Loucy (cell line): ENCODE results near the gene DYRK2.

Experiments
- H2AFZ ChIP-seq: fragments of 200-600 bp; sonication (generic); 2 replicates; pipeline ENCODE4 v1.6.0; 2016; ENCODE audit warnings: antibody characterized with exemption, mild to moderate bottlenecking, low read length, moderate library complexity
- H3F3A ChIP-seq: fragments of 200-600 bp; 2 replicates; pipeline ENCODE4 v1.6.0; 2016; ENCODE audit warnings: antibody characterized with exemption, low read depth, mild to moderate bottlenecking
- H3K27me3 ChIP-seq: fragments of 200-600 bp; sonication (generic); 2 replicates; pipeline ENCODE4 v1.6.1; 2014; ENCODE audit warnings: low read length, mild to moderate bottlenecking; ENCODE audit not compliant: insufficient read depth, poor library complexity, severe bottlenecking
- H3K36me3 ChIP-seq: fragments of 200-600 bp; sonication (generic); 2 replicates; pipeline ENCODE4 v1.6.1; 2016; ENCODE audit warnings: low read length; ENCODE audit not compliant: insufficient read depth
- H3K4me1 ChIP-seq: fragments of 200-600 bp; sonication (generic); 2 replicates; pipeline ENCODE4 v1.5.1; 2014; ENCODE audit warnings: low read length, mild to moderate bottlenecking; ENCODE audit not compliant: insufficient read depth, poor library complexity, severe bottlenecking
- H3K4me2 ChIP-seq: fragments of 200-600 bp; sonication (generic); 2 replicates; pipeline ENCODE4 v1.6.0; 2014; ENCODE audit warnings: antibody characterized with exemption, low read length, low read depth, mild to moderate bottlenecking; ENCODE audit not compliant: poor library complexity, severe bottlenecking
- H3K4me3 ChIP-seq: fragments of 200-600 bp; sonication (generic); 2 replicates; pipeline ENCODE4 v1.5.1; 2014; ENCODE audit warnings: low read length, mild to moderate bottlenecking, mixed read lengths; ENCODE audit not compliant: poor library complexity, severe bottlenecking
- H3K79me2 ChIP-seq: fragments of 200-600 bp; sonication (generic); 2 replicates; pipeline ENCODE4 v1.6.1; 2014; ENCODE audit warnings: low read length; ENCODE audit not compliant: insufficient read depth
- H3K9ac ChIP-seq: fragments of 200-600 bp; sonication (generic); 2 replicates; pipeline ENCODE4 v1.6.0; 2014; ENCODE audit warnings: mild to moderate bottlenecking, low read depth, low read length, moderate library complexity; ENCODE audit not compliant: poor library complexity, severe bottlenecking
- H3K9me2 ChIP-seq: fragments of 200-600 bp; sonication (generic); replicated peaks from 2 replicates; pipeline ENCODE4 v1.6.1; 2016; ENCODE audit warnings: low read depth, low read length, mixed read lengths
- H3K9me3 ChIP-seq: fragments of 200-600 bp; sonication (generic); 2 replicates; pipeline ENCODE4 v1.6.1; 2014; ENCODE audit warnings: mild to moderate bottlenecking, antibody characterized with exemption, low read length, low read depth; ENCODE audit not compliant: insufficient read depth
- H4K20me1 ChIP-seq: fragments of 200-600 bp; sonication (generic); 2 replicates; pipeline ENCODE4 v1.6.0; 2014; ENCODE audit warnings: antibody characterized with exemption, low read length, mild to moderate bottlenecking; ENCODE audit not compliant: insufficient read depth, poor library complexity, severe bottlenecking
- CTCF ChIP-seq: fragments of 200-600 bp; sonication (generic); conservative IDR thresholded peaks from 2 replicates; pipeline ENCODE4 v1.5.1; 2014; ENCODE audit warnings: mild to moderate bottlenecking, antibody characterized with exemption, low read length
- EZH2phosphoT487 ChIP-seq: fragments of 200-600 bp; IDR thresholded peaks from 2 replicates; pipeline ENCODE4 v1.6.1; 2018; ENCODE audit warnings: antibody characterized with exemption, mild to moderate bottlenecking, moderate library complexity, borderline replicate concordance

Gene DYRK2

GRCh38 chr12:67609226-67609870 lies 39.2 kb upstream of the DYRK2 start:
- H3K9me3 ChIP-seq, result no peaks in the 10 kb centered on the region
- H3K4me1 ChIP-seq, result no peaks in the 10 kb centered on the region
- no peak overlapping the region for H3K4me3 ChIP-seq
- no peak overlapping the region for H3K9ac ChIP-seq
- H2AFZ ChIP-seq, result no peak overlapping the region
- no peaks in the 10 kb centered on the region for H3K27me3 ChIP-seq
- no peaks in the 10 kb centered on the region for H4K20me1 ChIP-seq
- TF ChIP-seq CTCF, result no peak
- no peak for TF ChIP-seq EZH2phosphoT487
- no peaks in the 10 kb centered on the region for H3F3A ChIP-seq
- no peak overlapping the region for H3K4me2 ChIP-seq
- H3K79me2 ChIP-seq, result no peaks in the 10 kb centered on the region
- no peaks in the 10 kb centered on the region for H3K9me2 ChIP-seq
- H3K36me3 ChIP-seq, result no peaks in the 10 kb centered on the region

GRCh38 chr12:67613040-67613439 lies 35.5 kb upstream of the DYRK2 start:
- H3K4me2 ChIP-seq, result no peak overlapping the region
- H4K20me1 ChIP-seq, result no peaks in the 10 kb centered on the region

GRCh38 chr12:67617629-67618028 lies 30.9 kb upstream of the DYRK2 start:
- Histone ChIP-seq H3K4me1 (no peaks in the 10 kb centered on the region), H3K27me3 (no peaks in the 10 kb centered on the region), H3K4me2 (no peak overlapping the region), H2AFZ (no peak overlapping the region), H3K4me3 (no peak overlapping the region), H3K9me3 (no peaks in the 10 kb centered on the region), H4K20me1 (no peaks in the 10 kb centered on the region), H3F3A (no peaks in the 10 kb centered on the region), H3K9me2 (no peaks in the 10 kb centered on the region), H3K9ac (no peak overlapping the region), H3K36me3 (no peaks in the 10 kb centered on the region), H3K79me2 (no peaks in the 10 kb centered on the region)
- TF ChIP-seq EZH2phosphoT487 (no peak), CTCF (no peak)

More at GRCh38 chr12:67613040-67613439, 35.5 kb upstream of the DYRK2 start:
- no peaks in the 10 kb centered on the region for H3K27me3 ChIP-seq
- no peak overlapping the region for H2AFZ ChIP-seq
- H3K9ac ChIP-seq, result no peak overlapping the region
- no peaks in the 10 kb centered on the region for H3K79me2 ChIP-seq
- no peak overlapping the region for H3K4me3 ChIP-seq
- H3K9me2 ChIP-seq, result no peaks in the 10 kb centered on the region
- H3K4me1 ChIP-seq, result no peaks in the 10 kb centered on the region
- no peaks in the 10 kb centered on the region for H3K9me3 ChIP-seq
- no peaks in the 10 kb centered on the region for H3F3A ChIP-seq
- TF ChIP-seq EZH2phosphoT487, result no peak
- TF ChIP-seq CTCF, result no peak
- no peaks in the 10 kb centered on the region for H3K36me3 ChIP-seq
